HG03039 (cell line): Measurements from ENCODE around the gene CARD9.
"Not testable (repeated sequence)": the region's sequence is repeated elsewhere in the genome, so short reads cannot be mapped to it uniquely, and the experiment has no call there.

Experiments used
- ATAC-seq: cut with Tn5 transposase; IDR thresholded peaks from one replicate; pipeline ENCODE4 v1.9.1; 2021; ENCODE audit warnings: mild to moderate bottlenecking, moderate library complexity; ENCODE audit not compliant: unreplicated experiment

The CARD9 gene

GRCh38 chr9:136326061-136326760, 47.3 kb downstream of the CARD9 start:
- no peak for ATAC-seq

- no peak for ATAC-seq
These were observed 48.1 kb downstream of the CARD9 start for GRCh38 chr9:136325358-136325757.

GRCh38 chr9:136324501-136325300, 48.8 kb downstream of the CARD9 start:
- ATAC-seq: no peak

GRCh38 chr9:136323371-136323789, 50.1 kb downstream of the CARD9 start:
- ATAC-seq: no peak

- ATAC-seq: no peak
These were observed 50.6 kb downstream of the CARD9 start for GRCh38 chr9:136322756-136323330.

- no peak for ATAC-seq
These were observed 51.9 kb downstream of the CARD9 start for GRCh38 chr9:136321561-136321960.

GRCh38 chr9:136320972-136321371, 52.5 kb downstream of the CARD9 start:
- not testable (repeated sequence) for ATAC-seq

GRCh38 chr9:136319955-136320354, 53.5 kb downstream of the CARD9 start:
- ATAC-seq: not testable (repeated sequence)

GRCh38 chr9:136319244-136319643, 54.2 kb downstream of the CARD9 start:
- ATAC-seq: not testable (repeated sequence)

- no peak for ATAC-seq
These were observed 54.7 kb downstream of the CARD9 start for GRCh38 chr9:136318776-136319241.

GRCh38 chr9:136318111-136318775, 55.2 kb downstream of the CARD9 start:
- no peak for ATAC-seq

- ATAC-seq: no peak
These were observed 55.8 kb downstream of the CARD9 start for GRCh38 chr9:136317695-136318094.

- no peak for ATAC-seq
These were observed 56.4 kb downstream of the CARD9 start for GRCh38 chr9:136316896-136317676.

- no peak for ATAC-seq
These were observed 57.2 kb downstream of the CARD9 start for GRCh38 chr9:136316271-136316751.

GRCh38 chr9:136314944-136315343, 58.5 kb downstream of the CARD9 start:
- ATAC-seq: no peak

- ATAC-seq: no peak
These were observed 59.4 kb downstream of the CARD9 start for GRCh38 chr9:136314056-136314416.
